DOHH2 (cell line): Measurements from ENCODE around the gene ZNF536.

Source experiments
- H3F3A ChIP-seq: fragments of 200-600 bp; sonication (generic), shearing (Covaris generic); 2 replicates; pipeline ENCODE4 v1.6.0; 2016; ENCODE audit warnings: antibody characterized with exemption, mild to moderate bottlenecking; ENCODE audit not compliant: control insufficient read depth, insufficient read depth
- H3K27ac ChIP-seq: fragments of 200-600 bp; sonication (generic); 2 replicates; pipeline ENCODE4 v1.5.1; 2014; ENCODE audit warnings: low read depth, mild to moderate bottlenecking, low read length, moderate library complexity
- H3K27me3 ChIP-seq: fragments of 200-600 bp; sonication (generic); 2 replicates; pipeline ENCODE4 v1.6.1; 2014; ENCODE audit warnings: mild to moderate bottlenecking, low read length, mixed read lengths; ENCODE audit not compliant: control insufficient read depth
- H3K36me3 ChIP-seq: fragments of 200-600 bp; sonication (generic); 2 replicates; pipeline ENCODE4 v1.6.1; 2014; ENCODE audit warnings: mild to moderate bottlenecking, low read length, moderate library complexity, mixed read lengths; ENCODE audit not compliant: control insufficient read depth
- H3K4me1 ChIP-seq: fragments of 200-600 bp; sonication (generic); 2 replicates; pipeline ENCODE4 v1.6.1; 2014; ENCODE audit warnings: mild to moderate bottlenecking, low read length, mixed read lengths; ENCODE audit not compliant: control insufficient read depth
- H3K4me2 ChIP-seq: fragments of 200-600 bp; sonication (generic); 2 replicates; pipeline ENCODE4 v1.6.0; 2014; ENCODE audit warnings: mild to moderate bottlenecking, low read length, moderate library complexity
- H3K4me3 ChIP-seq: fragments of 200-600 bp; sonication (generic); 2 replicates; pipeline ENCODE4 v1.5.1; 2014; ENCODE audit warnings: mild to moderate bottlenecking, low read length, mixed read lengths
- H3K79me2 ChIP-seq: fragments of 200-600 bp; sonication (generic); 2 replicates; pipeline ENCODE4 v1.6.1; 2014; ENCODE audit warnings: mild to moderate bottlenecking, low read length, mixed read lengths; ENCODE audit not compliant: control insufficient read depth
- H3K9me2 ChIP-seq: fragments of 200-600 bp; sonication (generic); replicated peaks from 2 replicates; pipeline ENCODE4 v1.6.1; 2014; ENCODE audit warnings: mild to moderate bottlenecking, low read length, mixed read lengths; ENCODE audit not compliant: control insufficient read depth
- H3K9me3 ChIP-seq: fragments of 200-600 bp; sonication (generic); 2 replicates; pipeline ENCODE4 v1.6.1; 2014; ENCODE audit warnings: antibody characterized with exemption, low read length, mixed read lengths; ENCODE audit not compliant: control insufficient read depth, insufficient read depth
- H4K20me1 ChIP-seq: fragments of 200-600 bp; sonication (generic); 2 replicates; pipeline ENCODE4 v1.6.0; 2014; ENCODE audit warnings: low read depth, mild to moderate bottlenecking, antibody characterized with exemption, low read length, moderate library complexity; ENCODE audit not compliant: control insufficient read depth, insufficient read depth
- EZH2phosphoT487 ChIP-seq: fragments of 200-600 bp; sonication (generic); IDR thresholded peaks from 2 replicates; pipeline ENCODE4 v1.6.1; 2017; ENCODE audit warnings: borderline replicate concordance, mild to moderate bottlenecking, antibody characterized with exemption, low read length, moderate library complexity, mixed read lengths
- TF ChIP-seq, protein P1 (sequence below): fragments of 200-600 bp; sonication (generic); IDR thresholded peaks from one replicate; pipeline ENCODE4 v1.5.1; 2014; ENCODE audit warnings: antibody characterized with exemption, mild to moderate bottlenecking, low read depth, low read length; ENCODE audit not compliant: poor library complexity, severe bottlenecking

Gene ZNF536

GRCh38 chr19:30567536-30568232 is 195.5 kb downstream of the ZNF536 start:
- no peaks in the 10 kb centered on the region for H3K79me2 ChIP-seq
- no peaks in the 10 kb centered on the region for H3K9me2 ChIP-seq
- H4K20me1 ChIP-seq, result no peaks in the 10 kb centered on the region
- H3K27me3 ChIP-seq, result no peaks in the 10 kb centered on the region
- no peaks in the 10 kb centered on the region for H3K4me1 ChIP-seq
- no peaks in the 10 kb centered on the region for H3F3A ChIP-seq
- no peak overlapping the region for H3K4me2 ChIP-seq
- TF ChIP-seq, protein P1, sequence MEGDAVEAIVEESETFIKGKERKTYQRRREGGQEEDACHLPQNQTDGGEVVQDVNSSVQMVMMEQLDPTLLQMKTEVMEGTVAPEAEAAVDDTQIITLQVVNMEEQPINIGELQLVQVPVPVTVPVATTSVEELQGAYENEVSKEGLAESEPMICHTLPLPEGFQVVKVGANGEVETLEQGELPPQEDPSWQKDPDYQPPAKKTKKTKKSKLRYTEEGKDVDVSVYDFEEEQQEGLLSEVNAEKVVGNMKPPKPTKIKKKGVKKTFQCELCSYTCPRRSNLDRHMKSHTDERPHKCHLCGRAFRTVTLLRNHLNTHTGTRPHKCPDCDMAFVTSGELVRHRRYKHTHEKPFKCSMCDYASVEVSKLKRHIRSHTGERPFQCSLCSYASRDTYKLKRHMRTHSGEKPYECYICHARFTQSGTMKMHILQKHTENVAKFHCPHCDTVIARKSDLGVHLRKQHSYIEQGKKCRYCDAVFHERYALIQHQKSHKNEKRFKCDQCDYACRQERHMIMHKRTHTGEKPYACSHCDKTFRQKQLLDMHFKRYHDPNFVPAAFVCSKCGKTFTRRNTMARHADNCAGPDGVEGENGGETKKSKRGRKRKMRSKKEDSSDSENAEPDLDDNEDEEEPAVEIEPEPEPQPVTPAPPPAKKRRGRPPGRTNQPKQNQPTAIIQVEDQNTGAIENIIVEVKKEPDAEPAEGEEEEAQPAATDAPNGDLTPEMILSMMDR, result no peak
- no peak for TF ChIP-seq EZH2phosphoT487
- H3K4me3 ChIP-seq, result no peak overlapping the region
- no peak overlapping the region for H3K27ac ChIP-seq
- H3K9me3 ChIP-seq, result no peaks in the 10 kb centered on the region
- H3K36me3 ChIP-seq, result no peaks in the 10 kb centered on the region

- Histone ChIP-seq H3K4me2 (no peak overlapping the region), H3K79me2 (no peaks in the 10 kb centered on the region), H3K27ac (no peak overlapping the region), H3K9me3 (no peaks in the 10 kb centered on the region), H3K4me1 (no peaks in the 10 kb centered on the region), H4K20me1 (no peaks in the 10 kb centered on the region), H3K4me3 (no peak overlapping the region), H3F3A (no peaks in the 10 kb centered on the region), H3K36me3 (no peaks in the 10 kb centered on the region), H3K9me2 (no peaks in the 10 kb centered on the region), H3K27me3 (no peaks in the 10 kb centered on the region)
- no peak for TF ChIP-seq EZH2phosphoT487
- TF ChIP-seq, protein P1, result no peak
Observed at GRCh38 chr19:30570194-30570593, 198.0 kb downstream of the ZNF536 start.

- no peaks in the 10 kb centered on the region for H3F3A ChIP-seq
- no peaks in the 10 kb centered on the region for H4K20me1 ChIP-seq
- no peaks in the 10 kb centered on the region for H3K9me2 ChIP-seq
- H3K27me3 ChIP-seq, result no peaks in the 10 kb centered on the region
- no peaks in the 10 kb centered on the region for H3K36me3 ChIP-seq
- no peak overlapping the region for H3K27ac ChIP-seq
- no peak overlapping the region for H3K4me3 ChIP-seq
- no peaks in the 10 kb centered on the region for H3K4me1 ChIP-seq
- H3K79me2 ChIP-seq, result no peaks in the 10 kb centered on the region
- TF ChIP-seq, protein P1, result no peak
- no peak for TF ChIP-seq EZH2phosphoT487
- H3K4me2 ChIP-seq, result no peak overlapping the region
- H3K9me3 ChIP-seq, result no peaks in the 10 kb centered on the region
Observed at GRCh38 chr19:30577551-30578105, 205.4 kb downstream of the ZNF536 start.
